ENCODE data around the gene LRRC32.

GRCh38 chr11:76637491-76638269 lies 32.9 kb downstream of the LRRC32 start:
- TF ChIP-seq CTCF (IDR thresholded peaks at IDR 0.05) (no peak), POLR2A (IDR thresholded peaks at IDR 0.05) (no peak)

Measured in uterus (tissue), 2 donors.